Breast epithelium (tissue), 4 donors: ENCODE data around the gene CYREN. TPM values are rescaled to one million over a fixed set of nuclear protein-coding genes. Genes with fewer than 3 reads are reported as not detected.

Experiments used
- DNase-seq, 2 donors: peaks; one replicate each; pipeline ENCODE4 v3.0.0-alpha.2; 2019; ENCODE audit warnings: low spot score in 2 of 2
- H3K27ac ChIP-seq, 2 donors: fragments of 200-600 bp; sonication (generic) in 1 of 2; one replicate each; pipeline ENCODE4 v1.5.1; 2016 to 2019; ENCODE audit warnings: mild to moderate bottlenecking in 1 of 2
- H3K27me3 ChIP-seq, 2 donors: fragments of 200-600 bp; sonication (generic) in 1 of 2; one replicate each; pipeline versions ENCODE4 v1.5.1 to v1.6.0; 2017 to 2019; ENCODE audit warnings: control low read depth in 1 of 2, mild to moderate bottlenecking in 1 of 2
- H3K36me3 ChIP-seq: fragments of 200-600 bp; one replicate; pipeline ENCODE4 v1.5.1; 2019
- H3K4me1 ChIP-seq, 2 donors: fragments of 200-600 bp; sonication (generic); one replicate each; pipeline ENCODE4 v1.5.1; 2016 to 2019; ENCODE audit warnings: control low read depth in 1 of 2
- H3K4me3 ChIP-seq, 3 donors: fragments of 200-600 bp; sonication (generic); 1 replicate in 2 of 3; 2 replicates in 1 of 3; pipeline ENCODE4 v1.5.1; 2016 to 2019; ENCODE audit warnings: mild to moderate bottlenecking in 3 of 3, moderate library complexity in 2 of 3
- H3K9me3 ChIP-seq, 2 donors: fragments of 200-600 bp; sonication (generic) in 1 of 2; one replicate each; pipeline ENCODE4 v1.5.1; 2016 to 2019; ENCODE audit warnings: control low read depth in 1 of 2
- CTCF ChIP-seq, 3 donors: fragments of 450-650 bp; IDR thresholded peaks; one replicate each; pipeline ENCODE4 v1.5.1; 2016 to 2017; ENCODE audit warnings: antibody characterized with exemption in 3 of 3, mild to moderate bottlenecking in 3 of 3, moderate library complexity in 3 of 3
- POLR2A ChIP-seq: fragments of 450-650 bp; IDR thresholded peaks from one replicate; pipeline ENCODE4 v1.6.1; 2016; ENCODE audit warnings: antibody characterized with exemption, mild to moderate bottlenecking, moderate library complexity
- POLR2AphosphoS5 ChIP-seq, 3 donors: sonication (generic); formaldehyde crosslinking; IDR thresholded peaks; one replicate each; pipeline ENCODE4 v1.6.1; 2017; ENCODE audit warnings: antibody characterized with exemption in 3 of 3
- intact Hi-C: fragments of 100-400 bp; cut with DNase I; formaldehyde crosslinking; loops from one replicate; pipeline ENCODE4 v1.15.1; 2023; ENCODE audit warnings: low total_unique reads
- total RNA-seq, 3 donors: library from RNA; depleted of rRNA; stranded (reverse); fragments of >200 nt; gene quantifications; one replicate each; pipeline ENCODE4 v1.1.0, GENCODE V29; 2016

CYREN gene
- total RNA-seq, 3 donors from 2014 or later: 36.8 to 41.6 (median 41.6) TPM

GRCh38 chr7:135160858-135161653 lies 9.5 kb downstream of the CYREN start:
- no peak for TF ChIP-seq POLR2A
- Histone ChIP-seq H3K9me3 (peaks cover 6 to 8% of the 10 kb centered on the region in 2 donors), H3K27me3 (no peaks in the 10 kb centered on the region), H3K36me3 (peaks cover 7% of the 10 kb centered on the region), H3K4me1 (no peaks in the 10 kb centered on the region), H3K27ac (peak overlapping the region; percentile 54 to 68), H3K4me3 (no peak overlapping the region)
- intact Hi-C loops: no loop called here
- DNase-seq: no peak

- Histone ChIP-seq H3K9me3 (peaks cover 10 to 15% of the 10 kb centered on the region in 2 donors), H3K27ac (peak overlapping the region; percentile 54 to 68), H3K4me3 (no peak overlapping the region), H3K4me1 (no peaks in the 10 kb centered on the region), H3K27me3 (no peaks in the 10 kb centered on the region), H3K36me3 (peaks cover 7% of the 10 kb centered on the region)
- DNase-seq: no peak
- intact Hi-C loops: no loop called here
- TF ChIP-seq POLR2A: no peak
- TF ChIP-seq POLR2AphosphoS5 (IDR thresholded peaks at IDR 0.05): peak in 1 of 3 donors; percentile 16
- TF ChIP-seq CTCF (IDR thresholded peaks at IDR 0.05): no peak
These were observed 10.2 kb downstream of the CYREN start for GRCh38 chr7:135160098-135160857.

- Histone ChIP-seq H3K27ac (peak overlapping the region; percentile 54 to 63), H3K4me1 (no peaks in the 10 kb centered on the region), H3K4me3 (no peak overlapping the region), H3K27me3 (no peaks in the 10 kb centered on the region), H3K36me3 (peaks cover 3% of the 10 kb centered on the region), H3K9me3 (peaks cover 10 to 20% of the 10 kb centered on the region in 2 donors)
- TF ChIP-seq POLR2AphosphoS5 (IDR thresholded peaks at IDR 0.05) (no peak), CTCF (IDR thresholded peaks at IDR 0.05) (no peak), POLR2A (no peak)
- intact Hi-C loops: no loop called here
- DNase-seq: no peak
These were observed 11.0 kb downstream of the CYREN start for GRCh38 chr7:135159359-135160085.

- no peak for DNase-seq
- no peaks in the 10 kb centered on the region for H3K27me3 ChIP-seq
- intact Hi-C loops: no loop called here
- peaks cover 10 to 20% of the 10 kb centered on the region in 2 donors for H3K9me3 ChIP-seq
- peak overlapping the region; percentile 54 to 63 for H3K27ac ChIP-seq
- no peaks in the 10 kb centered on the region for H3K4me1 ChIP-seq
- H3K4me3 ChIP-seq: no peak overlapping the region
- no peak for TF ChIP-seq POLR2A
- no peak for TF ChIP-seq CTCF (IDR thresholded peaks at IDR 0.05)
- TF ChIP-seq POLR2AphosphoS5 (IDR thresholded peaks at IDR 0.05): no peak
- no peaks in the 10 kb centered on the region for H3K36me3 ChIP-seq
These were observed 11.6 kb downstream of the CYREN start for GRCh38 chr7:135158874-135159273.

GRCh38 chr7:135158141-135158655 lies 12.3 kb downstream of the CYREN start:
- TF ChIP-seq CTCF (IDR thresholded peaks at IDR 0.05): no peak
- TF ChIP-seq POLR2A: no peak
- no peak for TF ChIP-seq POLR2AphosphoS5 (IDR thresholded peaks at IDR 0.05)
- Histone ChIP-seq H3K27ac (peak overlapping the region; percentile 54 to 63), H3K4me3 (no peak overlapping the region), H3K27me3 (no peaks in the 10 kb centered on the region), H3K9me3 (peaks cover 10 to 20% of the 10 kb centered on the region in 2 donors), H3K4me1 (no peaks in the 10 kb centered on the region), H3K36me3 (no peaks in the 10 kb centered on the region)
- intact Hi-C loops: no loop called here
- no peak for DNase-seq
